ENCODE results near the gene HECW1. TPM values are rescaled to one million over a fixed set of nuclear protein-coding genes. Genes with fewer than 3 reads are reported as not detected.
A peak's percentile ranks its signal among the peaks of the same experiment; 100 is the strongest.

Gene HECW1
- total RNA-seq, 2 donors from 2014 or later = not detected

GRCh38 chr7:43542716-43543115, 430.3 kb downstream of the HECW1 start:
- DNase-seq (ENCODE audit: low spot score in 2 of 2) (no peak), ATAC-seq (no peak)
- Mint-ChIP-seq H3K9me3 (peaks cover 0 to 4% of the 10 kb centered on the region in 2 donors), H3K36me3 (peaks cover 5% of the 10 kb centered on the region in 2 donors), H3K27ac (no peak overlapping the region)

DNA sequence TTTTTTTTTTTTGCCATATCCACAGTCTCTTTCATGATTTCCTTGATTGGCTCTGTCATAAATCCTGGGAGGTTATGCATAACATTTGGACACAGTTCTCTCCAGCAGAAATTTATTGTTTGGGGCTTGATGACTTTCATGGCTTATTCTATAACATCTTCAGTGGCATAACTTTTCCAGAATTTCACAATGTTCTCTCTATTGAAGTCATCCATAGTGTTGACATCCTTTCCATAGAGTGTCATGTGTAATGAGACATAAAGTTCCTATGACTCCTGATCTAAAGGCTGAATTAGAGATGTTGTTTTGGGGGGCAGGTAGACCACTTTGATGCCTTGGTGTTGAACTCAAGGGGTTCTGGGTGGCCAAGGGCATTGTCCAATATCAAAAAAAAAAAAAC, 433.8 kb downstream of the HECW1 start:
- peaks cover 5% of the 10 kb centered on the region in 2 donors for H3K36me3 Mint-ChIP-seq
- no peak for ATAC-seq
- no peak overlapping the region for H3K27ac Mint-ChIP-seq
- peaks cover 0 to 4% of the 10 kb centered on the region in 2 donors for H3K9me3 Mint-ChIP-seq
- DNase-seq (ENCODE audit: low spot score in 2 of 2) = no peak

- peaks cover 0 to 8% of the 10 kb centered on the region in 2 donors for H3K9me3 Mint-ChIP-seq
- ATAC-seq = no peak
- H3K36me3 Mint-ChIP-seq = peaks cover 5 to 10% of the 10 kb centered on the region in 2 donors
Measured at GRCh38 chr7:43550427-43550826, 438.0 kb downstream of the HECW1 start.

DNA sequence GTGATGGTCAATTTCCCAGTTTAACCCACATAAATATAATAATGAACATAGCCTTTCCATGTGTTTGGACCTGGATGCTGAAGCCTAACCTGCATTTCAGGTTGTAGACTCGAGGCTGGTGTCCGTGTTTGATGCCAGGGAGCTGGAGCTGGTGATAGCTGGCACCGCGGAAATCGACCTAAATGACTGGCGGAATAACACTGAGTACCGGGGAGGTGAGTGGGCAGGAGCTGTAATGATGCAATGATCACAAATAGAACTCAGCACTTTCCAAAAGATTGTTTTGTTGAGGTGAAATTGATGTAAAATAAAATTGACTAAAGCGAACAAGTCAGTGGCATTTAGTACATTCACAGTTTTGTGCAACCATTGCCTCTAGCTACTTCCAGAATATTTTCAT, 439.7 kb downstream of the HECW1 start:
- peaks cover 0 to 5% of the 10 kb centered on the region in 2 donors for H3K9me3 Mint-ChIP-seq
- no peak overlapping the region for H3K27ac Mint-ChIP-seq
- H3K36me3 Mint-ChIP-seq = peaks cover 2 to 6% of the 10 kb centered on the region in 2 donors
- no peak for DNase-seq (ENCODE audit: low spot score in 2 of 2)
- ATAC-seq = no peak

More at GRCh38 chr7:43550427-43550826, 438.0 kb downstream of the HECW1 start:
- no peak overlapping the region for H3K27ac Mint-ChIP-seq
- DNase-seq (ENCODE audit: low spot score in 2 of 2) = no peak

GRCh38 chr7:43553999-43554398, 441.6 kb downstream of the HECW1 start:
- ATAC-seq (peak; percentile 77 to 84), DNase-seq (ENCODE audit: low spot score in 2 of 2) (no peak)
- Mint-ChIP-seq H3K9me3 (peaks cover 0 to 15% of the 10 kb centered on the region in 2 donors), H3K36me3 (peaks cover 0 to 6% of the 10 kb centered on the region in 2 donors), H3K27ac (peak overlapping the region in 1 of 2 donors; percentile 58)

GRCh38 chr7:43554423-43554822, 442.0 kb downstream of the HECW1 start:
- peak overlapping the region in 1 of 2 donors; percentile 4 for H3K27ac Mint-ChIP-seq
- peak; percentile 49 to 64 for ATAC-seq
- H3K9me3 Mint-ChIP-seq = peaks cover 0 to 15% of the 10 kb centered on the region in 2 donors
- DNase-seq (ENCODE audit: low spot score in 2 of 2) = no peak
- H3K36me3 Mint-ChIP-seq = peaks cover 0 to 6% of the 10 kb centered on the region in 2 donors

- peaks cover 0 to 15% of the 10 kb centered on the region in 2 donors for H3K9me3 Mint-ChIP-seq
- ATAC-seq (no peak), DNase-seq (ENCODE audit: low spot score in 2 of 2) (no peak)
- H3K36me3 Mint-ChIP-seq = peaks cover 0 to 6% of the 10 kb centered on the region in 2 donors
- no peak overlapping the region for H3K27ac Mint-ChIP-seq
Measured at GRCh38 chr7:43557831-43558495, 445.5 kb downstream of the HECW1 start.

DNA sequence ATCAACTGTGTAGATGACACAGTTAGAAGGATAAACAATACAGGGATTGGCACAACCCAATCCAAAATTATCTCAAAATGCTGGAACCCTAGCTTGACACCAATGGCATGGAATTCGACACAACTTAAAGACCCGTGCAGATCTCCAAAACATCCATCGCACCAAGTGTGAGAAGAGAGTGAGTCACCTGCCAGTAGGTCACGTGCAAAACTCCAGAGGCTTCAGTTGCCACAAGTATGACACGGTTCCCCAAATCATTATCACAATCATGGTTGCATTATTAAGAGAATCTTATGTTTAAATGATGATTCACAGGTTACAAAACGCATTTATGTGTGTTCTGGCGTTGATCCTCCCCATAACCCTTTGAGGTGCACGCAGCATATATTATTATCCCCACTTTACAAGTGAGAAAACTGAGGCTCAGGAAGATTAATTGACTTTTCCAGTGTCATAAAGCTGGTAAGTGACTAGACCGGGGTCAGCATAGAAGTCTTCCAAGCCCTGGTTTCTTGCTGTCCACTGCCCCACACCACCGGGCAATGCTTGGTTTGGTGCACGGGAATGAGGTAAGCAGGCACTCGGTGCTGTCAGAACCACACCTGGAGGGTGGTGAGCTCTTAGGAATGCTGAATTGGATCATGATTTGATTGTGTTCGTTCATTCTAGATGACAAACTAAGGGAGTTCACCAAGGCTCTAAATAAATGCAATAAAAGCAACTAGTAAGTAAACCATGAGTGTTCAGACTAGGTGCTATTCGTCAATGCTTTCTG, 446.9 kb downstream of the HECW1 start:
- H3K9me3 Mint-ChIP-seq = peaks cover 0 to 11% of the 10 kb centered on the region in 2 donors
- H3K27ac Mint-ChIP-seq = no peak overlapping the region
- no peak for DNase-seq (ENCODE audit: low spot score in 2 of 2)
- no peak for ATAC-seq
- H3K36me3 Mint-ChIP-seq = no peaks in the 10 kb centered on the region

GRCh38 chr7:43559946-43560335, 447.5 kb downstream of the HECW1 start:
- DNase-seq (ENCODE audit: low spot score in 2 of 2) (no peak), ATAC-seq (no peak)
- Mint-ChIP-seq H3K9me3 (peaks cover 0 to 11% of the 10 kb centered on the region in 2 donors), H3K36me3 (no peaks in the 10 kb centered on the region), H3K27ac (no peak overlapping the region)

GRCh38 chr7:43560742-43561330, 448.4 kb downstream of the HECW1 start:
- H3K36me3 Mint-ChIP-seq = no peaks in the 10 kb centered on the region
- peaks cover 0 to 11% of the 10 kb centered on the region in 2 donors for H3K9me3 Mint-ChIP-seq
- ATAC-seq = no peak
- DNase-seq (ENCODE audit: low spot score in 2 of 2) = no peak
- no peak overlapping the region for H3K27ac Mint-ChIP-seq

GRCh38 chr7:43562383-43562782, 449.9 kb downstream of the HECW1 start:
- no peaks in the 10 kb centered on the region for H3K36me3 Mint-ChIP-seq

DNA sequence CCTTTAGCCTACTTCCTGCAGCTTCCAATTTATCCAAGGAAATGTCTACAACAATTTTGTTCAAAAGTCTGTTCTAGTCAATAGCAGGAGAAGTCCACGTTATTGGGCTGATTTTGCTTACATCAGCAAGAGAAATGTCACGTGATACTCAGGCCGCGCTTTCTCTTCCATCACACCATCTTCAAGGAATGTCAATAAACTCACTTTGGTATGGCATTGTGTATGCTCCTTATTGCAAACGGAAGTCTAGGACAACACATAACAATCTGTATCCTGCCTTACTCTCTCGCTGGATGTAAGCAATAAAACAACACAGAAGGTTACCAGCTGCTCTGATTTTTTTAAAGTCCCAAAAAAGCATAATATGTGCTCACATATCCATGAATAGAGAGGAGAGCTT, 453.3 kb downstream of the HECW1 start:
- H3K27ac Mint-ChIP-seq = no peak overlapping the region
- no peak for ATAC-seq
- no peak for DNase-seq (ENCODE audit: low spot score in 2 of 2)
- H3K9me3 Mint-ChIP-seq = no peaks in the 10 kb centered on the region
- no peaks in the 10 kb centered on the region for H3K36me3 Mint-ChIP-seq

More at GRCh38 chr7:43562383-43562782, 449.9 kb downstream of the HECW1 start:
- H3K27ac Mint-ChIP-seq = no peak overlapping the region
- H3K9me3 Mint-ChIP-seq = peaks cover 0 to 11% of the 10 kb centered on the region in 2 donors
- no peak for DNase-seq (ENCODE audit: low spot score in 2 of 2)
- no peak for ATAC-seq

- H3K27ac Mint-ChIP-seq = no peak overlapping the region
- no peaks in the 10 kb centered on the region for H3K36me3 Mint-ChIP-seq
- ATAC-seq (no peak), DNase-seq (ENCODE audit: low spot score in 2 of 2) (no peak)
- H3K9me3 Mint-ChIP-seq = no peaks in the 10 kb centered on the region
Measured at GRCh38 chr7:43568529-43568928, 456.1 kb downstream of the HECW1 start.

DNA sequence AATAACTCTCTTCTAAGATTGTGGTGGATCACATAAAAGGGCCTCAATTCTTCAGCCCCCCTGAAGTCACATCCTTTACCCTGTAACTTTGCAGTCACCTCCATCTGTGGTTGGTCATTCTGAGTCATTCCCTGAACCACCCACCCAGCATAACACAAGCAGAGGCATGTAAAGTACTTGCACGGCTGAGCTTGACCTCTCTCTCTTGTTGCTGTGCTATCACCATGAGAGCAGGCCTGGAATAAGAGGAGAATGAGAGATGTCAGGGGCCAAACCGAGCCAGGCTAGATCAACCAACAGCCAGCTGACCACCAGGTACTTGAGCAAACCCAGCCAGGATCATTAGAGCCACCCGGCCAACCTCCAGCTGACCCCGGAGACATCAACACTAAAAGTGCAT, 457.0 kb downstream of the HECW1 start:
- ATAC-seq = peak in 1 of 2 donors; percentile 48
- no peak overlapping the region for H3K27ac Mint-ChIP-seq
- no peaks in the 10 kb centered on the region for H3K9me3 Mint-ChIP-seq
- no peaks in the 10 kb centered on the region for H3K36me3 Mint-ChIP-seq
- DNase-seq (ENCODE audit: low spot score in 2 of 2) = no peak

- H3K9me3 Mint-ChIP-seq = no peaks in the 10 kb centered on the region
- H3K36me3 Mint-ChIP-seq = no peaks in the 10 kb centered on the region
- ATAC-seq (peak in 1 of 2 donors; percentile 44), DNase-seq (ENCODE audit: low spot score in 2 of 2) (no peak)
- no peak overlapping the region for H3K27ac Mint-ChIP-seq
Measured at GRCh38 chr7:43570688-43571365, 458.4 kb downstream of the HECW1 start.

- ATAC-seq (peak; percentile 87 to 92), DNase-seq (ENCODE audit: low spot score in 2 of 2) (no peak)
- Mint-ChIP-seq H3K27ac (peak overlapping the region; percentile 29 to 56), H3K36me3 (no peaks in the 10 kb centered on the region), H3K9me3 (peaks cover 0 to 1% of the 10 kb centered on the region in 2 donors)
Measured at GRCh38 chr7:43572516-43573049, 460.1 kb downstream of the HECW1 start.

All from activated naive CD4-positive, alpha-beta T cell treated with anti-CD3 and anti-CD28 coated beads, Interleukin-2, amount 50 U/mL, for 72 hours (primary cell).